Measurements from ENCODE around the gene CBARP.

The CBARP gene

GRCh38 chr19:1229056-1229923, 8.5 kb downstream of the CBARP start:
- TF ChIP-seq GATA3 (IDR thresholded peaks at IDR 0.05; ENCODE audit: low read depth, low read length) (no peak), GATA2 (IDR thresholded peaks at IDR 0.05; ENCODE audit: low read depth, low read length) (no peak)

- TF ChIP-seq GATA3 (IDR thresholded peaks at IDR 0.05; ENCODE audit: low read depth, low read length), result no peak
- TF ChIP-seq GATA2 (IDR thresholded peaks at IDR 0.05; ENCODE audit: low read depth, low read length), result no peak
Measured at GRCh38 chr19:1228161-1228957, 9.4 kb downstream of the CBARP start.

GRCh38 chr19:1227304-1228054, 10.3 kb downstream of the CBARP start:
- no peak for TF ChIP-seq GATA3 (IDR thresholded peaks at IDR 0.05; ENCODE audit: low read depth, low read length)
- no peak for TF ChIP-seq GATA2 (IDR thresholded peaks at IDR 0.05; ENCODE audit: low read depth, low read length)

- TF ChIP-seq GATA3 (IDR thresholded peaks at IDR 0.05; ENCODE audit: low read depth, low read length) (no peak), GATA2 (IDR thresholded peaks at IDR 0.05; ENCODE audit: low read depth, low read length) (no peak)
Measured at GRCh38 chr19:1226522-1227303, 11.1 kb downstream of the CBARP start.

GRCh38 chr19:1226227-1226518, 11.6 kb downstream of the CBARP start:
- TF ChIP-seq GATA3 (IDR thresholded peaks at IDR 0.05; ENCODE audit: low read depth, low read length), result no peak
- TF ChIP-seq GATA2 (IDR thresholded peaks at IDR 0.05; ENCODE audit: low read depth, low read length), result no peak

- TF ChIP-seq GATA3 (IDR thresholded peaks at IDR 0.05; ENCODE audit: low read depth, low read length), result no peak
- no peak for TF ChIP-seq GATA2 (IDR thresholded peaks at IDR 0.05; ENCODE audit: low read depth, low read length)
Measured at GRCh38 chr19:1225440-1226226, 12.2 kb downstream of the CBARP start.

- TF ChIP-seq GATA3 (IDR thresholded peaks at IDR 0.05; ENCODE audit: low read depth, low read length) (no peak), GATA2 (IDR thresholded peaks at IDR 0.05; ENCODE audit: low read depth, low read length) (no peak)
Measured at GRCh38 chr19:1224847-1225246, 13.0 kb downstream of the CBARP start.

GRCh38 chr19:1224047-1224825, 13.6 kb downstream of the CBARP start:
- TF ChIP-seq GATA3 (IDR thresholded peaks at IDR 0.05; ENCODE audit: low read depth, low read length) (no peak), GATA2 (IDR thresholded peaks at IDR 0.05; ENCODE audit: low read depth, low read length) (no peak)

GRCh38 chr19:1223018-1223855, 14.6 kb downstream of the CBARP start:
- no peak for TF ChIP-seq GATA3 (IDR thresholded peaks at IDR 0.05; ENCODE audit: low read depth, low read length)
- TF ChIP-seq GATA2 (IDR thresholded peaks at IDR 0.05; ENCODE audit: low read depth, low read length), result no peak

GRCh38 chr19:1222394-1222793, 15.4 kb downstream of the CBARP start:
- TF ChIP-seq GATA2 (IDR thresholded peaks at IDR 0.05; ENCODE audit: low read depth, low read length) (no peak), GATA3 (IDR thresholded peaks at IDR 0.05; ENCODE audit: low read depth, low read length) (no peak)

- TF ChIP-seq GATA2 (IDR thresholded peaks at IDR 0.05; ENCODE audit: low read depth, low read length) (no peak), GATA3 (IDR thresholded peaks at IDR 0.05; ENCODE audit: low read depth, low read length) (no peak)
Measured at GRCh38 chr19:1221904-1222255, 15.9 kb downstream of the CBARP start.

Measured in SH-SY5Y (cell line).